ENCODE data around the gene PCDHGC5.

PCDHGC5 gene

GRCh38 chr5:141488591-141489561, at the start of gene PCDHGC5:
TSS of gene PCDHGC5 (plus strand) at chr5:141489081. CDS start at chr5:141489241, 160 bp downstream.
- peak; percentile 44 for DNase-seq

- no peak for DNase-seq
Observed at GRCh38 chr5:141439411-141440141, 49.3 kb upstream of the PCDHGC5 start.

GRCh38 chr5:141440341-141440740, 48.5 kb upstream of the PCDHGC5 start:
- DNase-seq: no peak

GRCh38 chr5:141441571-141442170, 47.2 kb upstream of the PCDHGC5 start:
- no peak for DNase-seq

GRCh38 chr5:141465351-141465750, 23.5 kb upstream of the PCDHGC5 start:
- DNase-seq: peak; percentile 30

GRCh38 chr5:141475625-141476131, 13.2 kb upstream of the PCDHGC5 start, which contains the start of gene PCDHGC3:
TSS of gene PCDHGC3 (plus strand) at chr5:141475966. CDS start at chr5:141476117, 151 bp downstream.
- peak; percentile 95 for DNase-seq

GRCh38 chr5:141476132-141476911, 12.6 kb upstream of the PCDHGC5 start:
- peak; percentile 22 for DNase-seq

GRCh38 chr5:141477044-141477575, 11.8 kb upstream of the PCDHGC5 start:
- no peak for DNase-seq

GRCh38 chr5:141477815-141478214, 11.1 kb upstream of the PCDHGC5 start:
- no peak for DNase-seq

- no peak for DNase-seq
Observed at GRCh38 chr5:141478321-141478945, 10.4 kb upstream of the PCDHGC5 start.

GRCh38 chr5:141479776-141480175, 9.1 kb upstream of the PCDHGC5 start:
- DNase-seq: no peak

- no peak for DNase-seq
Observed at GRCh38 chr5:141483902-141484301, 5.0 kb upstream of the PCDHGC5 start.

GRCh38 chr5:141484310-141484640, 4.6 kb upstream of the PCDHGC5 start:
- DNase-seq: no peak

- DNase-seq: no peak
Observed at GRCh38 chr5:141484641-141485311, 4.1 kb upstream of the PCDHGC5 start, which contains the start of gene PCDHGC4. TSS of gene PCDHGC4 (plus strand) at chr5:141485030. CDS start at chr5:141485174, 144 bp downstream.

GRCh38 chr5:141485321-141486055, 3.4 kb upstream of the PCDHGC5 start:
- DNase-seq: no peak

GRCh38 chr5:141486091-141486490, 2.8 kb upstream of the PCDHGC5 start:
- no peak for DNase-seq

GRCh38 chr5:141487131-141487530, 1.8 kb upstream of the PCDHGC5 start:
- DNase-seq: no peak

- no peak for DNase-seq
Observed at GRCh38 chr5:141489841-141490240, 960 bp downstream of the PCDHGC5 start.

GRCh38 chr5:141490271-141490670, 1.4 kb downstream of the PCDHGC5 start:
- no peak for DNase-seq

- no peak for DNase-seq
Observed at GRCh38 chr5:141490771-141491170, 1.9 kb downstream of the PCDHGC5 start.

Data from NCI-H226 (cell line).